Measurements from ENCODE around the gene MAGI3. TPM values are rescaled to one million over a fixed set of nuclear protein-coding genes. Genes with fewer than 3 reads are reported as not detected.

MAGI3 gene
- total RNA-seq, 4 donors from 2014 or later: 7.6 to 19.3 (median 15.6) TPM

GRCh38 chr1:113630340-113631327, 240.3 kb downstream of the MAGI3 start:
- DNase-seq (ENCODE audit: low spot score) (no peak), ATAC-seq (ENCODE audit: low FRiP score) (no peak)
- no peak for TF ChIP-seq CTCF (IDR thresholded peaks at IDR 0.05)

DNA sequence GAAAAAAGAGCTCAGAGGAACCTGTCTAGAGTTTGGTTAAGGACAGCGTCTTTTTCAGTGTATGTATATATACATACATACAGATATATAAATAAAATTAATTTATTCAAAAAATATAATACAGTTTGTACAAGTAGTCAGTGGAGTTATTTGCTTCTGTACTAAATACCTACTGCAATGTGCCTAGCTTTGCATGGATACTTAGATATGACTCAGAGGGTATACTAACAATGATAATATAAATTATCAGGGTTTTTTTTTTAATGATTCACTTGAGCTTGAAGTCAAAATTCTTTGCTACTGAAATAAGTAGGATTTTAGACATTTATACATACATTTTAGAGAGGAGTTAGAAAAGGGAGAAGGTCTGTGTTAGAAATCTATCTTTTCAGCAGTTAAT, 251.1 kb downstream of the MAGI3 start:
- ATAC-seq (ENCODE audit: low FRiP score) (no peak), DNase-seq (ENCODE audit: low spot score) (no peak)
- TF ChIP-seq CTCF (IDR thresholded peaks at IDR 0.05): no peak

DNA sequence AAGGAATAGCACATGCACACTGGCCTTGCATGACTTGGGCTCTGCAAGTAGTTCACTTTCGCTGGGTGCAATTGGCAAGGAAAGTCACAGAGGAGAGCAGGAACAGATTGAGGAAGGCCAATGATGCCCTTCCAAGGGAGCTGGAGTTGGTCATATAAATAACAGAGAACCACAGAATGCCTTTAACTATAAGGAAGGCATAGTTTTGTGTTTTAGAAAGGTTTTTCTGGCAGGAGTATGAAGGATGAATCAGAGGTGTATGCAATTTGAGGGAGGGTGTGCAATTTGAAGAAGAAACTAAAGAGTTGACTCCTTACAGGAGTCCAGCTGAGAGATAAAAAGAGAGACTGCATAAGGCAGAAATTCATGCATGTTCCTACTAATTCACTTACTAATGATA, 256.8 kb downstream of the MAGI3 start:
- DNase-seq (ENCODE audit: low spot score) (no peak), ATAC-seq (ENCODE audit: low FRiP score) (no peak)
- no peak for TF ChIP-seq CTCF (IDR thresholded peaks at IDR 0.05)

- ATAC-seq (ENCODE audit: low FRiP score) (no peak), DNase-seq (ENCODE audit: low spot score) (no peak)
- no peak for TF ChIP-seq CTCF (IDR thresholded peaks at IDR 0.05)
Measured at GRCh38 chr1:113648478-113648877, 258.2 kb downstream of the MAGI3 start.

GRCh38 chr1:113652771-113653170, 262.5 kb downstream of the MAGI3 start:
- no peak for ATAC-seq (ENCODE audit: low FRiP score)
- TF ChIP-seq CTCF (IDR thresholded peaks at IDR 0.05): no peak
- no peak for DNase-seq (ENCODE audit: low spot score)

GRCh38 chr1:113653741-113654140, 263.4 kb downstream of the MAGI3 start:
- DNase-seq (ENCODE audit: low spot score): no peak
- no peak for ATAC-seq (ENCODE audit: low FRiP score)
- TF ChIP-seq CTCF (IDR thresholded peaks at IDR 0.05): no peak

GRCh38 chr1:113654883-113655282, 264.6 kb downstream of the MAGI3 start:
- no peak for DNase-seq (ENCODE audit: low spot score)
- no peak for TF ChIP-seq CTCF (IDR thresholded peaks at IDR 0.05)
- ATAC-seq (ENCODE audit: low FRiP score): no peak
